Activated gamma-delta T cell treated with Interleukin-2 at 50 U/mL for 16 hours (primary cell): ENCODE measurements around the gene DAPK1.

Experiments used
- DNase-seq: peaks from one replicate; pipeline ENCODE4 v3.0.0-alpha.2; 2020

The DAPK1 gene

GRCh38 chr9:87497604-87498045 is at the start of gene DAPK1:
TSS of gene DAPK1 (plus strand) at chr9:87497867. CDS start at chr9:87499078, 1,211 bp downstream.
- no peak for DNase-seq

- DNase-seq, result no peak
Observed at GRCh38 chr9:87451149-87451548, 46.5 kb upstream of the DAPK1 start.

GRCh38 chr9:87455407-87455806 is 42.3 kb upstream of the DAPK1 start:
- no peak for DNase-seq

GRCh38 chr9:87461256-87461655 is 36.4 kb upstream of the DAPK1 start:
- no peak for DNase-seq

- no peak for DNase-seq
Observed at GRCh38 chr9:87464110-87464991, 33.3 kb upstream of the DAPK1 start.

DNA sequence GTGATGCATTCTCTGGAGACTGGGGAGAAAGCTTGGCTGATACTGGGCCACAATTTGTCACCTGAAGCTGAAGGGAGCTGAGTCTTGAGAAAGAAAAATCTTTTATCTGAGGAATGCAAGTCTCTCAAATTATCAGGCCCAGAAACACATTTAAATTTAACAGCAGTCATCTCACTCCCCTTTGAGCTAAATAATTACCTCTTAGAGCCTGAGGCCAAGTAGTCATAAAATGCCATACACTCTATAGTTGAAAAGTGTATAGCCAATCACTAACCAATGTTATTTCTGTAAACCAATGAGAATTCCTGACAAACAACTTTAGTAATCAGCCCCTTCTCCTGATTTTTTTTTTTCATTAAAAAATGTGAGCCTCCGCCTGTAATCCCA is 32.7 kb upstream of the DAPK1 start:
- no peak for DNase-seq

GRCh38 chr9:87465816-87466215 is 31.9 kb upstream of the DAPK1 start:
- no peak for DNase-seq

DNA sequence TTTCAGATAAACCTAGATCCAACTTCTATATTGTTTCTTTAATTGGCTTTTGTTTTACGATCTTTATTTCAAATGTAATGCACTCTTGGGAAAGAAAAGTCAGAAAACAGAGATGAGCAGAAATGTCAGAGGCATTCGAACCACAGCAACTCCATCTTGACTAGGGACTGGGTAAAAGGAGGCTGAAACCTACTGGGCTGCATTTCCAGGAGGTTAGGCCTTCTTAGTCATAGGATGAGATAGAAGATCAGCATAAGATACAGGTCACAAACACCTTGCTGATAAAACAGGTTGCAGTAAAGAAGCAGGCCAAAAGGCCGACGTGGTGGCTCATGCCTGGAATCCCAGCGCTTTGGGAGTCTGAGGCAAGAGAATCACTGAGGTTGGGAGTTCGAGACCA is 30.5 kb upstream of the DAPK1 start:
- no peak for DNase-seq

DNA sequence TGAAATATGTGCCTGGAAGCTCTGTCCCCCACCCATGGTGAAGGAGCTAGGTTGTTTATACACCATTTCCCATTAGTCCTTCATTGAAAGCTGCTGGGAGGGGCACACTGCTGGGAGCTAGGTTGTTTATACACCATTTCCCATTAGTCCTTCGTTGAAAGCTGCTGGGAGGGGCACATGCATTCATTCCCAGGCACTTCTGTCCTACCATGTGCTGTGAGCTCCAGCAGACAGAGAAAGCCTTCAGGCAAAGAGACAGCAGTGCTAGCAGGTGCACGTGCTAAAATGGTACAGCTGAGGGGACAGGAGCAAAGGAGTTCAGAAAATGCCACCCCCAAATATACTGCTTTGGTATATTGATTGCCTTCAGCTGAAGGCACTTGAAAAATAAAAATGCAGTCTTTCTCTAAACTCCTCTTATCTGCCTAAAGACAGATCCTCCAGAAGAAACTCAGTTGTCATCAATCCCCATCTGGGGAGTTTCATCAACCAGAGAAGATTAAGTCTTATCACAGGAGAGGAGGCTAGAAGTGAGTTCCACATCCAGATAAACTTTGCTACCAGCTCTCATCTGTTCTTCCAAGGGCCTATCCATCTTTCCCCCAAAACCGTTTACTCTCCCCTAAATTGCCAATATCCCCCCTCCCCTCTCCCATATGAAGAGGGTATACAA is 27.7 kb upstream of the DAPK1 start:
- DNase-seq, result no peak

GRCh38 chr9:87471746-87472145 is 25.9 kb upstream of the DAPK1 start:
- DNase-seq, result no peak

GRCh38 chr9:87475463-87475862 is 22.2 kb upstream of the DAPK1 start:
- DNase-seq, result no peak

DNA sequence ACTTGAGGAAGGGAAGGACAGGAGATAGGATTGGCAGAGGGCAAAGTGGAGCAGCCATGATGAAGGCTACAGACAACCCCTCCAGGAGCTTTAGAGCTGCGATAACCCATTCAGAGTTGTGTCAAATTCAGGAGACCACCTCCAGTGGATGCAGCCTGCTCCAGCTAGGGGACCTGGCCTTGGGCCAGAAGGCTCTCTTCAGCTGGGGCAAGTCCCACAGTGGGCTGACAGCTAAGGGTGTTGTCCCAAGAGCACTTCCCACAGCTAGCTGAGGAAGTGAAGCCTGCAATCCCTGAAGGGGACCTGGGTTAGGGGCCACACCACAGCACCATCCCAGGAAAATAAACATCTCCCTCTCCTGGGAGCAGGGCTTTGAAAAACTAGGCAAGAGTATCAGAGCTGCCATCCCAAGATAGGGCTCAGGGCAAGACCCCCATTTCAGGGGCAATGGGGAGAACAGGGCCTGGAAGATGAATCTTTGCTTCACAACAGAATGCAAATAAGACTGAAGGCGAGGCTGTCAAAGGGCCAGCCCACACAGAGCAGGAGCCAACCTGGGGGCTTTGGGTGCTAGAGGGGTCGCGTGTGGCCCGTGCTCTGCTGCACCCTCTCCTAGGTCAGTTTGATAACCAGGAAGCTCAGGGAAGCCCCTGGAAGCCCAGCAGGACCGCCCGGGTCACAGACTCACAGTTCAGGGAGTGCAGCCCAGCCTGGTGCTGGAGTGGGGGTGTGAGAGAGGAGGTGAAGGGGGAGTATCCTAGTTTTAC is 19.3 kb upstream of the DAPK1 start:
- no peak for DNase-seq

- no peak for DNase-seq
Observed at GRCh38 chr9:87479801-87480201, 17.9 kb upstream of the DAPK1 start.

- no peak for DNase-seq
Observed at GRCh38 chr9:87481890-87482855, 15.5 kb upstream of the DAPK1 start.

GRCh38 chr9:87490225-87490624 is 7.4 kb upstream of the DAPK1 start:
- no peak for DNase-seq

DNA sequence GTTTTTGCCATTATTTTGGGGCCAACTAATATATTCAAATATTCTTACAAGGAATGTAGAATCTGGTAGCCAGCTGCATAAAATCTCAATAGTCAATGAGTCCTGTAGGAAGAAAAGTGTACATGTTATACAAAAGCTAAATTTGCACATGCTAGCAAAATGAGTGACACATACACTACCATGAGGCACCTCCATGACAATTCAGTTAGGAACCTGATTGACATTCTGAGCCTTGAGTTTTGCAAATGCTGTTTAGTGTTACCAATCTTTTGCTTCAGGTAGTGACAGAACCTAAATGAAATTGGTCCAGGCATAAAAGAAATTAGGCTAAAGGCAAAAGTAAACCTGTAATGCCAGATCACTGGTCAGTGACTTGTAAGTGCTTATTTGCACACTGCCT is 6.8 kb upstream of the DAPK1 start:
- no peak for DNase-seq

- no peak for DNase-seq
Observed at GRCh38 chr9:87491523-87491922, 6.1 kb upstream of the DAPK1 start.

DNA sequence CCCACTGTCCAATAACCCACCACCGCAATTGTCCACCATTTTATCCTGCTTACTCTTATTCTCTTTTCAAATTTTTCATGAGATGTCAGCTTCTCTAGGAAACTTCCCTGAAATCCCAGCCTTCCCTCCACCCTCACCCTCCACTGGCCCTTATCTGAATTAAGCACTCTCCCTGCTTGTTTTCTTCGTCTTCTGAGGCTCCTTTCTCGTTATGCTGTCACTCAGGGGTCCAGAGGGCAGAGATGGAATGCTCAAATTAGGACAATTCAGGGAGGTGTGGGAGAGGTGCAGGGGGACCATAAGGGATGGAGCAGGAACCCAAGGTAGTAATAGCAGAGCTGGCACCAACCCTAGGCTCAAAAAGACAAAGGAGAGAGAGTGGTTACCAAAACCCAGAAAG is 5.0 kb upstream of the DAPK1 start:
- no peak for DNase-seq

GRCh38 chr9:87494970-87495471 is 2.6 kb upstream of the DAPK1 start:
- DNase-seq, result no peak

DNA sequence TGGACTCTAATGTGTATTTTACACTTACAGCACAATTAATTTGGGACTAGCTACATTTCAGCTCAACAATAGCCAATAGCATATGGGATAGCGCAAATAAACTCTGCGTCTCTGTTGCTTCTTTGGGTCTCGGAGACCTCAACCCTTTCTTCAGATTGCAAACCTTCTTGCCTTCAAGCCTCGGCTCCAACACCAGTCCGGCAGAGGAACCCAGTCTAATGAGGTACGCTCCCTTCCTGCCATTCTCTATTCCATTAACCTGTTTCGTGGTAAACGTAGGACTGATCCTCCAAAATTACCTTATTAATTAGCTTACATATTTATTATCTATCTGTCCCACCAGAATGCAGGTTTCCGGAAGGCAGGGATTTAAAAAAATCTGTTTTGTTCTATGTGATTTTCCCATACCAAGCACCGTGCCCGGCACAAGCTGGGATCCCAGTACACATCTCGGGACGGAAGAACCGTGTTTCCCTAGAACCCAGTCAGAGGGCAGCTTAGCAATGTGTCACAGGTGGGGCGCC is 525 bp upstream of the DAPK1 start:
- DNase-seq, result no peak

DNA sequence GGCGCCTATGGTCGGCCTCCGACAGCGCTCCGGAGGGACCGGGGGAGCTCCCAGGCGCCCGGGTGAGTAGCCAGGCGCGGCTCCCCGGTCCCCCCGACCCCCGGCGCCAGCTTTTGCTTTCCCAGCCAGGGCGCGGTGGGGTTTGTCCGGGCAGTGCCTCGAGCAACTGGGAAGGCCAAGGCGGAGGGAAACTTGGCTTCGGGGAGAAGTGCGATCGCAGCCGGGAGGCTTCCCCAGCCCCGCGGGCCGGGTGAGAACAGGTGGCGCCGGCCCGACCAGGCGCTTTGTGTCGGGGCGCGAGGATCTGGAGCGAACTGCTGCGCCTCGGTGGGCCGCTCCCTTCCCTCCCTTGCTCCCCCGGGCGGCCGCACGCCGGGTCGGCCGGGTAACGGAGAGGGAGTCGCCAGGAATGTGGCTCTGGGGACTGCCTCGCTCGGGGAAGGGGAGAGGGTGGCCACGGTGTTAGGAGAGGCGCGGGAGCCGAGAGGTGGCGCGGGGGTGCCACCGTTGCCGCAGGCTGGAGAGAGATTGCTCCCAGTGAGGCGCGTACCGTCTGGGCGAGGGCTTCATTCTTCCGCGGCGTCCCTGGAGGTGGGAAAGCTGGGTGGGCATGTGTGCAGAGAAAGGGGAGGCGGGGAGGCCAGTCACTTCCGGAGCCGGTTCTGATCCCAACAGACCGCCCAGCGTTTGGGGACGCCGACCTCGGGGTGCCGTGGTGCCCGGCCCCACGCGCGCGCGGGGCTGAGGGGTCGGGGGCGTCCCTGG is 561 bp downstream of the DAPK1 start:
- DNase-seq, result no peak
